IMR-90 (cell line): ENCODE results near the gene ARHGAP8. TPM values are rescaled to one million over a fixed set of nuclear protein-coding genes. Genes with fewer than 3 reads are reported as not detected.

ENCODE experiments used
- ATAC-seq: fragments of 200-7000 bp; cut with Tn5 transposase; 2 replicates; pipeline ENCODE4 v1.9.1; 2020; ENCODE audit warnings: low read depth, mild to moderate bottlenecking, moderate library complexity
- BruUV-seq: library from RNA; stranded (reverse); fragments of 400-500 nt; replicated peaks from 2 replicates; lab custom pipeline; 2021; lab: Mats Ljungman, UMichigan
- CTCF ChIA-PET: fragments of 300-600 bp; formaldehyde crosslinking; extraction: SDS; loops from one replicate; lab custom pipeline; 2021; ENCODE audit warnings: antibody characterized with exemption; lab: Yijun Ruan, JAX
- POLR2A ChIA-PET: fragments of 300-600 bp; sonication (Branson Sonifier 250); formaldehyde crosslinking; loops from one replicate; lab custom pipeline; 2022; ENCODE audit warnings: antibody characterized with exemption; ENCODE audit not compliant: unreplicated experiment; lab: Charles Lee
- DNase-seq: peaks from one replicate; pipeline ENCODE4 v3.0.0; 2013
- H2AFZ ChIP-seq: replicated peaks from 2 replicates; pipeline ENCODE3; 2013; ENCODE audit warnings: low read length, mild to moderate bottlenecking; ENCODE audit not compliant: poor library complexity
- H2AK5ac ChIP-seq: 2 replicates; pipeline ENCODE4 v1.6.1; 2013; ENCODE audit warnings: low read depth, low read length, inconsistent platforms
- H2AK9ac ChIP-seq: replicated peaks from 2 replicates; pipeline ENCODE3; 2013; ENCODE audit warnings: mild to moderate bottlenecking, low read depth, low read length, moderate library complexity; ENCODE audit not compliant: poor library complexity
- H2BK120ac ChIP-seq: 2 replicates; pipeline ENCODE4 v1.6.1; 2013; ENCODE audit warnings: low read depth, low read length, inconsistent platforms
- H2BK15ac ChIP-seq: 3 replicates; pipeline ENCODE4 v1.6.1; 2013; ENCODE audit warnings: low read depth, low read length, inconsistent platforms
- H2BK20ac ChIP-seq: 2 replicates; pipeline ENCODE4 v1.6.1; 2013; ENCODE audit warnings: low read depth, mild to moderate bottlenecking, inconsistent platforms, low read length, moderate library complexity
- H2BK5ac ChIP-seq: 2 replicates; pipeline ENCODE4 v1.6.1; 2013; ENCODE audit warnings: mild to moderate bottlenecking, low read depth, low read length, inconsistent platforms; ENCODE audit not compliant: poor library complexity, severe bottlenecking
- H3K14ac ChIP-seq: replicated peaks from 2 replicates; pipeline ENCODE4 v1.6.1; 2013; ENCODE audit warnings: low read depth, low read length, inconsistent platforms
- H3K18ac ChIP-seq: 2 replicates; pipeline ENCODE4 v1.6.1; 2013; ENCODE audit warnings: low read depth, low read length, control low read depth
- H3K23ac ChIP-seq: 2 replicates; pipeline ENCODE4 v1.6.1; 2013; ENCODE audit warnings: low read depth, low read length, inconsistent platforms
- H3K27ac ChIP-seq: 2 replicates; pipeline ENCODE4 v1.5.1; 2013; ENCODE audit warnings: mild to moderate bottlenecking, control low read depth, low read length; ENCODE audit not compliant: insufficient read depth
- H3K27me3 ChIP-seq: 2 replicates; pipeline ENCODE4 v1.6.1; 2013; ENCODE audit warnings: low read length; ENCODE audit not compliant: control insufficient read depth, insufficient read depth
- H3K36me3 ChIP-seq: 2 replicates; pipeline ENCODE4 v1.6.1; 2013; ENCODE audit warnings: low read length, mixed read lengths; ENCODE audit not compliant: control insufficient read depth, insufficient read depth
- H3K4ac ChIP-seq: 2 replicates; pipeline ENCODE4 v1.6.1; 2013; ENCODE audit warnings: low read depth, low read length, inconsistent platforms
- H3K4me1 ChIP-seq: 2 replicates; pipeline ENCODE4 v1.6.1; 2013; ENCODE audit warnings: low read length, mixed read lengths; ENCODE audit not compliant: control insufficient read depth, insufficient read depth
- H3K4me2 ChIP-seq: 2 replicates; pipeline ENCODE4 v1.6.1; 2013; ENCODE audit warnings: low read depth, mild to moderate bottlenecking, control low read depth, low read length, moderate library complexity
- H3K4me3 ChIP-seq: 2 replicates; pipeline ENCODE4 v1.5.1; 2013; ENCODE audit warnings: low read depth, mild to moderate bottlenecking, control low read depth, low read length, moderate library complexity; ENCODE audit not compliant: insufficient read depth
- H3K56ac ChIP-seq: 2 replicates; pipeline ENCODE4 v1.6.1; 2013; ENCODE audit warnings: low read length, inconsistent platforms; ENCODE audit not compliant: insufficient read depth; ENCODE audit errors: extremely low read depth
- H3K79me1 ChIP-seq, 2 experiments: 2 replicates each; pipeline ENCODE4 v1.6.1; 2013; ENCODE audit warnings: low read length in 2 of 2, inconsistent platforms in 1 of 2, low read depth in 1 of 2
- H3K9ac ChIP-seq: 2 replicates; pipeline ENCODE4 v1.6.1; 2013; ENCODE audit warnings: low read depth, low read length, control low read depth
- H3K9me1 ChIP-seq: 2 replicates; pipeline ENCODE4 v1.6.1; 2013; ENCODE audit warnings: low read length, inconsistent platforms; ENCODE audit not compliant: insufficient read depth
- H3K9me3 ChIP-seq: 2 replicates; pipeline ENCODE4 v1.6.1; 2013; ENCODE audit warnings: low read length; ENCODE audit not compliant: control insufficient read depth, insufficient read depth
- H4K20me1 ChIP-seq: 2 replicates; pipeline ENCODE4 v1.6.1; 2013; ENCODE audit warnings: low read length, inconsistent platforms; ENCODE audit not compliant: insufficient read depth
- H4K5ac ChIP-seq: 2 replicates; pipeline ENCODE4 v1.6.1; 2013; ENCODE audit warnings: mild to moderate bottlenecking, low read depth, low read length, control low read depth
- H4K8ac ChIP-seq, 2 experiments: 2 replicates each; pipeline ENCODE4 v1.6.1; 2013; ENCODE audit warnings: low read depth in 2 of 2, low read length in 2 of 2, control low read depth in 1 of 2, inconsistent platforms in 1 of 2
- H4K91ac ChIP-seq: 2 replicates; pipeline ENCODE4 v1.6.1; 2013; ENCODE audit warnings: low read depth, low read length, inconsistent platforms; ENCODE audit not compliant: insufficient read depth
- BHLHE40 ChIP-seq: fragments of 150-350 bp; IDR thresholded peaks from 2 replicates; pipeline ENCODE4 v1.6.1; 2016; ENCODE audit warnings: mild to moderate bottlenecking, low read depth, low read length
- CTCF ChIP-seq: conservative IDR thresholded peaks from 2 replicates; pipeline ENCODE4 v1.5.1; 2012; ENCODE audit warnings: mild to moderate bottlenecking, low read depth, low read length, improper control_type of control experiment
- FOS ChIP-seq: fragments of 150-350 bp; IDR thresholded peaks from 2 replicates; pipeline ENCODE4 v1.6.1; 2016; ENCODE audit warnings: low read depth, low read length
- NFE2L2 ChIP-seq: fragments of 150-350 bp; IDR thresholded peaks from 2 replicates; pipeline ENCODE4 v1.6.1; 2016; ENCODE audit warnings: low read depth, mild to moderate bottlenecking, low read length
- POLR2A ChIP-seq: IDR thresholded peaks from 2 replicates; pipeline ENCODE4 v1.6.1; 2012; ENCODE audit warnings: mild to moderate bottlenecking, low read depth, low read length
- RAD21 ChIP-seq: IDR thresholded peaks from 2 replicates; pipeline ENCODE4 v1.6.1; 2012; ENCODE audit warnings: low read length, improper control_type of control experiment
- RFX5 ChIP-seq: IDR thresholded peaks from 2 replicates; pipeline ENCODE4 v1.8.0; 2012; ENCODE audit warnings: low read depth, mild to moderate bottlenecking, low read length, moderate library complexity
- SMC3 ChIP-seq: fragments of 150-350 bp; IDR thresholded peaks from 2 replicates; pipeline ENCODE4 v1.6.1; 2016; ENCODE audit warnings: low read depth, mild to moderate bottlenecking, antibody characterized with exemption, low read length, moderate library complexity
- WGBS, 2 experiments: methylation state at CpG; one replicate each; pipeline versions ENCODE4 v1.1.5 to v1.1.7; 2013; ENCODE audit warnings: missing lambda C conversion rate in 2 of 2; ENCODE audit not compliant: insufficient read length in 1 of 2; ENCODE audit errors: extremely low coverage in 2 of 2; 5-methylcytosine and 5-hydroxymethylcytosine counted together
- dilution Hi-C: fragments of 300-500 bp; cut with HindIII; formaldehyde crosslinking; loops from one replicate; pipeline ENCODE4 v1.14.3; 2018; ENCODE audit warnings: low sequenced_read_pairs; ENCODE audit not compliant: unreplicated experiment
- in situ Hi-C: fragments of 300-500 bp; cut with MboI; formaldehyde crosslinking; loops from 3 replicates; pipeline ENCODE4 v1.14.3; 2019; ENCODE audit warnings: low sequenced_read_pairs, inconsistent platforms, mixed read lengths
- intact Hi-C: fragments of 100-400 bp; cut with micrococcal nuclease; formaldehyde crosslinking; loops from 2 replicates; pipeline ENCODE4 v1.10.0; 2022
- polyA plus RNA-seq, 3 experiments: library from polyadenylated mRNA; depleted of rRNA; stranded (reverse); fragments of >200 nt; gene quantifications; 2 replicates each; pipeline ENCODE4 v1.2.3, GENCODE V29; 2012; ENCODE audit warnings: low replicate concordance in 1 of 3
- total RNA-seq: library from RNA; depleted of rRNA; stranded (reverse); fragments of >200 nt; gene quantifications from 2 replicates; pipeline ENCODE4 v1.2.3, GENCODE V29; 2012
- TF ChIP-seq, protein P1 (sequence below): fragments of 150-350 bp; IDR thresholded peaks from 2 replicates; pipeline ENCODE4 v1.6.1; 2016; ENCODE audit warnings: low read depth, mild to moderate bottlenecking, low read length, moderate library complexity, borderline replicate concordance

The ARHGAP8 gene
- total and polyA plus RNA-seq, 2 of the 4 experiments (the other 2 are of a cell fraction), result 0.18 to 0.21 TPM

GRCh38 chr22:44776605-44777363 is 24.4 kb downstream of the ARHGAP8 start (continued):
- no peak for TF ChIP-seq FOS

DNA sequence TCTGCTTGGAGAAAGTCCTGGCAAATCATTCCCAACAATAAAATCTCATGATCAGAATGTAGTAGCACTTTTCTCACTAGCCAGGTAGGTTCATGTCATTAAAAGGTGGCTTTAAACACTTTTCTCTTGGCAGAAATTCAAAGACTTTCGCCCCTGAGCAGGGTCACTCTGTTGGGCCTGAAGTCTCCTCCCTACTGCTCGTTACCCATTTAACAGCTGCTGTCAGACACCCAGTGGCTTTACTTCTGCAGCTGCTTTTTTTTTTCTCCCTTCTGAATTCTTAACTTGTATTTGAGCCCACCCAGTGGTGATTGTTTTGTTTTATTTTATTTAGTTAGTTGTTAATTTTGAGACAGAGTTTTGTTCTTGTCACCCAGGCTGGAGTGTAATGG is 25.0 kb downstream of the ARHGAP8 start:
- Histone ChIP-seq H2AK9ac (no peak overlapping the region), H2BK15ac (no peak overlapping the region), H3K18ac (no peak overlapping the region), H2AFZ (no peak overlapping the region), H3K79me1 (no peaks in the 10 kb centered on the region), H3K4ac (no peak overlapping the region), H4K91ac (no peak overlapping the region), H3K27ac (no peak overlapping the region), H2AK5ac (no peak overlapping the region), H2BK5ac (no peak overlapping the region), H3K9me3 (peaks cover 5% of the 10 kb centered on the region), H3K9me1 (no peaks in the 10 kb centered on the region), H3K27me3 (peaks cover 5% of the 10 kb centered on the region; the same call in 1 of the 2 replicates), H3K4me1 (no peaks in the 10 kb centered on the region), H3K23ac (no peak overlapping the region), H2BK120ac (no peak overlapping the region), H4K5ac (no peak overlapping the region), H4K8ac (no peak overlapping the region), H3K4me3 (no peak overlapping the region), H2BK20ac (no peak overlapping the region), H3K9ac (no peak overlapping the region), H3K56ac (no peak overlapping the region), H3K14ac (no peak overlapping the region), H3K4me2 (no peak overlapping the region), H3K36me3 (no peaks in the 10 kb centered on the region), H4K20me1 (no peaks in the 10 kb centered on the region)
- ATAC-seq (no peak), DNase-seq (no peak)
- TF ChIP-seq BHLHE40, result no peak
- no peak for TF ChIP-seq POLR2A
- TF ChIP-seq RFX5, result no peak
- TF ChIP-seq, protein P1, sequence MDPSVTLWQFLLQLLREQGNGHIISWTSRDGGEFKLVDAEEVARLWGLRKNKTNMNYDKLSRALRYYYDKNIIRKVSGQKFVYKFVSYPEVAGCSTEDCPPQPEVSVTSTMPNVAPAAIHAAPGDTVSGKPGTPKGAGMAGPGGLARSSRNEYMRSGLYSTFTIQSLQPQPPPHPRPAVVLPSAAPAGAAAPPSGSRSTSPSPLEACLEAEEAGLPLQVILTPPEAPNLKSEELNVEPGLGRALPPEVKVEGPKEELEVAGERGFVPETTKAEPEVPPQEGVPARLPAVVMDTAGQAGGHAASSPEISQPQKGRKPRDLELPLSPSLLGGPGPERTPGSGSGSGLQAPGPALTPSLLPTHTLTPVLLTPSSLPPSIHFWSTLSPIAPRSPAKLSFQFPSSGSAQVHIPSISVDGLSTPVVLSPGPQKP, result no peak
- TF ChIP-seq NFE2L2, result no peak
- TF ChIP-seq RAD21, result no peak
- TF ChIP-seq SMC3, result no peak
- no peak for TF ChIP-seq CTCF
- no peak for TF ChIP-seq FOS
- ChIA-PET CTCF (interaction anchor here (0.7 kb wide), 1 partner anchor 1749 kb away, joined by 4 read pairs; no protein-coding TSS in a partner anchor), POLR2A (no interaction called here)
- intact Hi-C loops (no loop called here), dilution Hi-C loops (no loop called here), in situ Hi-C loops (no loop called here)
- no CpG with 5 or more reads among the region's 2 CpGs for WGBS, 2 experiments
- no TSS peak for BruUV-seq
